Cardiac fibroblast (primary cell): Measurements from ENCODE around the gene ZDHHC22.

Source experiments
- DNase-seq, 2 donors: peaks; one replicate each; pipeline versions ENCODE4 v3.0.0 to v3.0.0-alpha.2; 2010; ENCODE audit warnings: low read depth in 2 of 2
- H3K4me3 ChIP-seq, 2 donors: replicated peaks in 1 of 2; 1 replicate in 1 of 2; 2 replicates in 1 of 2; pipeline ENCODE4 v1.5.1; 2011; ENCODE audit warnings: low read depth in 2 of 2, low read length in 2 of 2, mild to moderate bottlenecking in 2 of 2, moderate library complexity in 1 of 2
- CTCF ChIP-seq: IDR thresholded peaks from one replicate; pipeline ENCODE4 v1.5.1; 2011; ENCODE audit warnings: low read depth, mild to moderate bottlenecking, low read length, inconsistent platforms

Gene ZDHHC22

GRCh38 chr14:77123381-77124325, 17.9 kb downstream of the ZDHHC22 start:
- no peak overlapping the region for H3K4me3 ChIP-seq
- no peak for TF ChIP-seq CTCF
- no peak for DNase-seq

- no peak for DNase-seq
- no peak for TF ChIP-seq CTCF
- H3K4me3 ChIP-seq: no peak overlapping the region
These were observed 19.0 kb downstream of the ZDHHC22 start for GRCh38 chr14:77122526-77123125.

- no peak for TF ChIP-seq CTCF
- H3K4me3 ChIP-seq: no peak overlapping the region
- no peak for DNase-seq
These were observed 20.5 kb downstream of the ZDHHC22 start for GRCh38 chr14:77120771-77121743.

GRCh38 chr14:77119851-77120250, 21.7 kb downstream of the ZDHHC22 start:
- DNase-seq: no peak
- no peak for TF ChIP-seq CTCF

GRCh38 chr14:77116172-77116817, 25.3 kb downstream of the ZDHHC22 start:
- no peak for TF ChIP-seq CTCF
- DNase-seq: no peak
- H3K4me3 ChIP-seq: no peak overlapping the region

More at GRCh38 chr14:77119851-77120250, 21.7 kb downstream of the ZDHHC22 start:
- no peak overlapping the region for H3K4me3 ChIP-seq

- no peak for DNase-seq
- no peak for TF ChIP-seq CTCF
- no peak overlapping the region for H3K4me3 ChIP-seq
These were observed 27.0 kb downstream of the ZDHHC22 start for GRCh38 chr14:77114609-77115008.
